Suprapubic skin (tissue), 4 donors: Measurements from ENCODE around the gene C9orf85.

Experiments
- EP300 ChIP-seq: sonication (generic); formaldehyde crosslinking; IDR thresholded peaks from one replicate; pipeline ENCODE4 v1.6.1; 2017; ENCODE audit warnings: antibody characterized with exemption
- POLR2A ChIP-seq, 2 donors: fragments of 450-650 bp; IDR thresholded peaks; one replicate each; pipeline ENCODE4 v1.6.1; 2017; ENCODE audit warnings: antibody characterized with exemption in 2 of 2, mild to moderate bottlenecking in 2 of 2, moderate library complexity in 2 of 2
- POLR2AphosphoS5 ChIP-seq, 3 donors: sonication (generic); formaldehyde crosslinking; IDR thresholded peaks; one replicate each; pipeline ENCODE4 v1.6.1; 2017; ENCODE audit warnings: antibody characterized with exemption in 3 of 3
- TF ChIP-seq, protein P1 (sequence below), 2 donors: fragments of 200-600 bp in 1 of 2; fragments of 450-650 bp in 1 of 2; sonication (generic) in 1 of 2; IDR thresholded peaks; one replicate each; pipeline ENCODE4 v1.5.1; 2016 to 2019; ENCODE audit warnings: antibody characterized with exemption in 2 of 2, mild to moderate bottlenecking in 1 of 2, moderate library complexity in 1 of 2

DNA sequence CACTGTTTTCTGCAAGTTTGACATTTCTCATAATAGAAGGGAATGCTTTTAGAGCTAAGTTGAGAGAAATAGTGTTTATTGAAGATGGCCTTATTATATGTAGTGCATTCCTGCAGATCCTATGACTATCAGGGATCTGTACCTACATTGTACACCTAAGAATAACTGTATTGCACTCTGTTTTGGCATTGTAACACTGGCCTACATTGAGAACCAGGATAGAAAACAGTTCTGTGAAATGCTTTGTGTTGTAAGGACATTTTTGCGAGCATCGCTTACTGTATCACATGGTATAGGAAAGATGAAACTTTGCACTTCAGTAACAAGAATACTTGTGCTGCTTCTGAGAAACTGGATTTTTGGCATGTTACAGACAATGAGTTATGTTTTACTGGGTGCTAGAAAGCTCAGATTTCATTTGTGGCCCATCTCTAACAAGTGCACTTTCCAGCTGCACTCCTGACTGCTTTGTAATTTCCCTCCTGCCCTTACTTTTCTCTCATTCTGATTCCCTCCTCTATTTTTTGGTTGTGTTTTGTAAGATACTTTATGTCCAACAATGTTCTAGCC, 30.6 kb downstream of the C9orf85 start:
- TF ChIP-seq, protein P1, sequence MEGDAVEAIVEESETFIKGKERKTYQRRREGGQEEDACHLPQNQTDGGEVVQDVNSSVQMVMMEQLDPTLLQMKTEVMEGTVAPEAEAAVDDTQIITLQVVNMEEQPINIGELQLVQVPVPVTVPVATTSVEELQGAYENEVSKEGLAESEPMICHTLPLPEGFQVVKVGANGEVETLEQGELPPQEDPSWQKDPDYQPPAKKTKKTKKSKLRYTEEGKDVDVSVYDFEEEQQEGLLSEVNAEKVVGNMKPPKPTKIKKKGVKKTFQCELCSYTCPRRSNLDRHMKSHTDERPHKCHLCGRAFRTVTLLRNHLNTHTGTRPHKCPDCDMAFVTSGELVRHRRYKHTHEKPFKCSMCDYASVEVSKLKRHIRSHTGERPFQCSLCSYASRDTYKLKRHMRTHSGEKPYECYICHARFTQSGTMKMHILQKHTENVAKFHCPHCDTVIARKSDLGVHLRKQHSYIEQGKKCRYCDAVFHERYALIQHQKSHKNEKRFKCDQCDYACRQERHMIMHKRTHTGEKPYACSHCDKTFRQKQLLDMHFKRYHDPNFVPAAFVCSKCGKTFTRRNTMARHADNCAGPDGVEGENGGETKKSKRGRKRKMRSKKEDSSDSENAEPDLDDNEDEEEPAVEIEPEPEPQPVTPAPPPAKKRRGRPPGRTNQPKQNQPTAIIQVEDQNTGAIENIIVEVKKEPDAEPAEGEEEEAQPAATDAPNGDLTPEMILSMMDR (IDR thresholded peaks at IDR 0.05) = no peak
- TF ChIP-seq POLR2A (IDR thresholded peaks at IDR 0.05) (no peak), EP300 (no peak), POLR2AphosphoS5 (IDR thresholded peaks at IDR 0.05) (no peak)
